Gastroesophageal sphincter (tissue), 3 donors: Measurements from ENCODE around the gene ACBD6.
"Not testable (repeated sequence)": the region's sequence is repeated elsewhere in the genome, so short reads cannot be mapped to it uniquely, and the experiment has no call there.

Source experiments
- EP300 ChIP-seq: sonication (generic); formaldehyde crosslinking; IDR thresholded peaks from one replicate; pipeline ENCODE4 v1.6.1; 2017; ENCODE audit warnings: antibody characterized with exemption, mild to moderate bottlenecking
- POLR2A ChIP-seq, 2 donors: fragments of 450-650 bp; IDR thresholded peaks; one replicate each; pipeline ENCODE4 v1.6.1; 2017; ENCODE audit warnings: antibody characterized with exemption in 2 of 2, mild to moderate bottlenecking in 2 of 2, moderate library complexity in 1 of 2
- POLR2AphosphoS5 ChIP-seq: sonication (generic); formaldehyde crosslinking; IDR thresholded peaks from one replicate; pipeline ENCODE4 v1.6.1; 2017; ENCODE audit warnings: antibody characterized with exemption
- TF ChIP-seq, protein P1 (sequence below), 4 experiments: fragments of 200-600 bp in 2 of 4; fragments of 450-650 bp in 2 of 4; sonication (generic) in 1 of 4; IDR thresholded peaks; one replicate each; pipeline ENCODE4 v1.5.1; 2017 to 2019; ENCODE audit warnings: antibody characterized with exemption in 4 of 4, mild to moderate bottlenecking in 2 of 4, moderate library complexity in 2 of 4

DNA sequence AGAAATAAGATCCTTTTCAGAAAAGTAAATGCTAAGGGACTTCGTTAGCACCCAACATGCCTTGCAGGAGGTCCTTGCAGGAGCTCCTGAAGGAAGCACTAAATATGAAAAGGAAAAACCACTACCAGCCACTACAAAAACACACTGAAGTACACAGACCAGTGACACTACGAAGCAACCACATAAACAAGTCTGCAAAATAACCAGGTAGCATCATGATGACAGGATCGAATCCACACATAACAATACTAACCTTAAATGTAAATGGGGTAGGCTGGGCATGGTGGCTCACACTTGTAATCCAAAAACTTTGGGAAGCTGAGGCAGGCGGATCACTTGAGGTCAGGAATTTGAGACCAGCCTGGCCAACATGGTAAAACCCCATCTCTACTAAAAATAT, 40.7 kb downstream of the ACBD6 start:
- TF ChIP-seq POLR2AphosphoS5; EP300; POLR2A (IDR thresholded peaks at IDR 0.05): not testable (repeated sequence)
- TF ChIP-seq, protein P1, sequence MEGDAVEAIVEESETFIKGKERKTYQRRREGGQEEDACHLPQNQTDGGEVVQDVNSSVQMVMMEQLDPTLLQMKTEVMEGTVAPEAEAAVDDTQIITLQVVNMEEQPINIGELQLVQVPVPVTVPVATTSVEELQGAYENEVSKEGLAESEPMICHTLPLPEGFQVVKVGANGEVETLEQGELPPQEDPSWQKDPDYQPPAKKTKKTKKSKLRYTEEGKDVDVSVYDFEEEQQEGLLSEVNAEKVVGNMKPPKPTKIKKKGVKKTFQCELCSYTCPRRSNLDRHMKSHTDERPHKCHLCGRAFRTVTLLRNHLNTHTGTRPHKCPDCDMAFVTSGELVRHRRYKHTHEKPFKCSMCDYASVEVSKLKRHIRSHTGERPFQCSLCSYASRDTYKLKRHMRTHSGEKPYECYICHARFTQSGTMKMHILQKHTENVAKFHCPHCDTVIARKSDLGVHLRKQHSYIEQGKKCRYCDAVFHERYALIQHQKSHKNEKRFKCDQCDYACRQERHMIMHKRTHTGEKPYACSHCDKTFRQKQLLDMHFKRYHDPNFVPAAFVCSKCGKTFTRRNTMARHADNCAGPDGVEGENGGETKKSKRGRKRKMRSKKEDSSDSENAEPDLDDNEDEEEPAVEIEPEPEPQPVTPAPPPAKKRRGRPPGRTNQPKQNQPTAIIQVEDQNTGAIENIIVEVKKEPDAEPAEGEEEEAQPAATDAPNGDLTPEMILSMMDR (IDR thresholded peaks at IDR 0.05) = not testable (repeated sequence)
